Epidermal melanocyte (primary cell): Measurements from ENCODE around the gene COX19.
A peak's percentile ranks its signal among the peaks of the same experiment; 100 is the strongest.

Experiments
- DNase-seq: peaks from one replicate; pipeline ENCODE4 v3.0.0; 2011; ENCODE audit warnings: low spot score; ENCODE audit not compliant: insufficient read length

The COX19 gene

DNA sequence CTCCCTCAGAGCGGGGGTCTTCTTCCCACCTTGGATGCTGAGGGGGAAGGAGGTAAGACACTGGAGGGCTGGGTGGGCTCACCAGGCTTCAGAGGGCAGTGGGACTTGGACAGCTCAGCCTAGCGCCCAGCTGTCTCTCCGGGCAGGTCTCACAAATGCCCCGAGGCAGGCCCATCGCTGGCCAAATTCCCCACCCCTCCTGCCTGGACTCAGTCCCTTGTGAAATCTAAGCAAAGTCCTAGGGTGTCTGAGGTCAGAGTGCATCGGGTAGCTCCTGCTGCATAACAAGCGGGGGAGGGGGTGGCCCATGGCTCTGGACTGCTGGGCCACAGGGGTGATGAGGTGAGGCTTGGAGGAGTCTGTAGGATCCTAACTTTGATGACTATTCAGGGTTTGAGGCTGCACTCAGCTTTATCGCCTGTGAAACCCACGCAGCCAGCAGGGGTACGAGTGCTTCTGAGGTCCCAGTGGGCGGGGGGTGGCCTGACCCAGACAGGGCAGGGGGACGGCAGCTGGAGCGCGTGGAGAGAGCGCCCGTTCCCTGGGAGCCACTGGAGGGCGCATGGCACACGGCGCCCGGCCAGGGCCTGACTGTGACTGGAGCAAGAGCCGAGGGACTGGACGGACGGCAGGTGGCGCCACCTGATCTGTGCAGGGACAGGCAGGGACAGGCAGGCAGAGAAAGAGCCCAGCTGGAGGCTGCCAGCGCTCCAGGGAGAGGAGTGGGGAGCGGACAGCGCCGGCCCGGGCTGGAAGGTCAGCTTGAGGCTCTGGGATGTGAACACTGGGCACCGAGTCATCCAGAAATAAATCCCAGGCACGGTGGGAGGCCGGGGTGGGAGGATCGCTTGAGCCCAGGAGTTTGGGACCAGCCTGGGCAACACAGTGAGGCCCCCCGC lies 17.6 kb upstream of the COX19 start:
- DNase-seq: peak; percentile 71

GRCh38 chr7:991729-992656 lies 16.6 kb upstream of the COX19 start:
- no peak for DNase-seq

DNA sequence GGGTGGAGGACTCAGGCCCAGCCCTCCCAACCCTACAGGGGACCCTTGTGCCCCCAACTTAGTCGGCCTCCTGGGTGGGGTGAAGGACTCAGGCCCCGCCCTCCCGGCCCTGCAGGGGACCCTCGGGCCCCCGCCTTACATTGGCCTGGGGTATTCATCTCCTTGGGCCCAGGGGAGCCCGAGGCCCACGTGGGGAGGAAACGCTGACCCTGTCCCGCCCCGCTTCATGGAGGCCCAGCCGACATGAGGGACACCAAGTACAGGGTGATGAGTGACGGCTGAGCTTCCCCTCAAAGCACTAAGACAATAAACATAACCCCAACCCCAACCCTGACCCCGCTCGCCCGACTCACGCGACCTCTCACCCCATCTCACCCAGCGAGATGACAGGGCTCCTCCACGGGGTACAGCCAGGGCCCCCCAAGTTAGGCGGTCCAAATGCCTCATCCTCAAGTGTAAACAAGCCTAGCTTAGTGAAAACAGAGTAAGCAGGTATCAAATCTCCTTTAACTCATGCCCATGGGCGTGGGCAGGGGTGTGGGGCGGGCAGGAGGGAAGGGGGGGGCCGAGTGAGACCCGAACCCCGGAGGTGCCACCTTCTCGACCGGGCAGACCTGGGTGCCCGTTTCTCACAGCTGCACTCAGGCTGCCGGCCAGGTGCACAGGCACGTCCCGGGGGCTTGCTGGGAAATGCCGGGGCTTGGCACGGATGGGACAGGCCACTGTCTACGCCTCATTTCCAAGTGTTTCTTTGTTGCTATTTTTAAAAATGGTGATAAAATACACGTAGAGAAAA lies 15.8 kb upstream of the COX19 start:
- no peak for DNase-seq

DNA sequence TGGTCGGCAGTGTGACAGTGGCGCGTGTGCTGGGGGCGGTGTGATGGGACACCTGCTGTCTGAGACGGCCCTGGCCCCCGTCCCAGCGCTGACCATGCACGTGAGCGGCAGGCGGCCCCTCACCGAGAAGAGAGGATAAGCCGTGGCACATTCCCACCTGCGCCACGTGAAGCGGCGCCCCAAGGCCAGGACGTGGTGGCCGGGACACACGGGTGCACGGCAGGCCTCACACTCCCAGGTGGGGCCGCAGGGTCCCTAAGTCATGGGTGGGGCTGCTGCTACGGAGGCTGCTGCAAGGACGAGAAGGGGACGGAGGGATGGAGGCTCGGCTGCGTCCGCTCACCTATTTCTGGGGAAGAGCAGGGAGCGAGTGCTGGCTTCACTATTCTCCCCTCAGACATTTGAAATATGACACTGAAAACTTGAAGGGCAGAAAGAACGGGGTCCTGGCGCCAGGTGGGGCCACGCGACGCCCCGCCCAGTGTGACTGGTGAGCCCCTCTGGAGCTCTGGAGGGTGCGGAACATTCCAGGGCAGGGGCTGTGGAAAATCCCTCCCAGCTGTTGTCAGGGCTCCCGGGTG lies 15.1 kb upstream of the COX19 start:
- no peak for DNase-seq

DNA sequence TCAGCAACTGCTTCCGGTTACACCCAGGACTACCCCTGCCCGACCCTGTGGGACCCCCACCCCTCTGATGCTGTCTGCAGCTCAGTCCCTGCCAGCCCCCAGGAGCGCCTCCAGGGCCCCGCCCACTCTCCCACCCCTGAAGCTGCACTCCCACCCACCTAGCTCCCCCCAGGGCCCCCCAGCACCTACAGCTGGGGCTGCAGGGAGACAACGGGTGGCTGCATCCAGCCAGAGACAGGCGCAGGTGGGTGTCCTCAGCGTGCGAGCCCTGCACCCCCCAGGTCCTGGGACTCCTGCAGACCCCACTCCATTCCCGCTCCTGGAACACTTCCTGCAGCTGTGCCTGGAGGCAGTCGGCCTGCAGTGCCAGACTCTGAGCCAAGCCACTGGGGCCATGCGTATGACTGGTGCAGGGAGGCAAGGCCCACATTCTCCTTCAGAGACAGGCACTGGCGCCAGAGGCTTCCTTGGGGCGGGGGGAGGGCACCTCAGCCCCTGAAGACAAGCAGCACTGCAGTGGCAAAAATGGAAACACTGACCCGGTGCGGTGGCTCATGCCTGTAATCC lies 13.7 kb upstream of the COX19 start:
- no peak for DNase-seq

DNA sequence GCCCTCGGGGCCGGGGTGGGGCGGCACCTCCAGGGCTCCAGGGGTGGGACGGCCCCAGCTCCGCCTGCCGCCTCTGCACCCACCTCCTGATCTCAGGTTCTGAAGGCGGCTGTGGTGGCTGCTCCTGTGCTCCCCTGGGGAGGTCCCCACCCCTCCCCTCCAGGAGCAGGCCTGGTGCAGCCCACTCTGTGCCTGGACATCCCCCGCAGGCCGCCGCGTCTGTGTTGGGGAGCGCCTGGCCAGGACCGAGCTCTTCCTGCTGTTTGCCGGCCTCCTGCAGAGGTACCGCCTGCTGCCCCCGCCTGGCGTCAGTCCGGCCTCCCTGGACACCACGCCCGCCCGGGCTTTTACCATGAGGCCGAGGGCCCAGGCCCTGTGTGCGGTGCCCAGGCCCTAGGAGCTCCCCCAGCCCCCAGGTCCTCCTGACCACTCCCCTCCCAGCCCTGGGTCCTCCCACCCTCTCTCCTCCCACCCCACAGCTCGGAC lies 13.1 kb upstream of the COX19 start:
- no peak for DNase-seq

GRCh38 chr7:987909-988308 lies 12.6 kb upstream of the COX19 start:
- no peak for DNase-seq

DNA sequence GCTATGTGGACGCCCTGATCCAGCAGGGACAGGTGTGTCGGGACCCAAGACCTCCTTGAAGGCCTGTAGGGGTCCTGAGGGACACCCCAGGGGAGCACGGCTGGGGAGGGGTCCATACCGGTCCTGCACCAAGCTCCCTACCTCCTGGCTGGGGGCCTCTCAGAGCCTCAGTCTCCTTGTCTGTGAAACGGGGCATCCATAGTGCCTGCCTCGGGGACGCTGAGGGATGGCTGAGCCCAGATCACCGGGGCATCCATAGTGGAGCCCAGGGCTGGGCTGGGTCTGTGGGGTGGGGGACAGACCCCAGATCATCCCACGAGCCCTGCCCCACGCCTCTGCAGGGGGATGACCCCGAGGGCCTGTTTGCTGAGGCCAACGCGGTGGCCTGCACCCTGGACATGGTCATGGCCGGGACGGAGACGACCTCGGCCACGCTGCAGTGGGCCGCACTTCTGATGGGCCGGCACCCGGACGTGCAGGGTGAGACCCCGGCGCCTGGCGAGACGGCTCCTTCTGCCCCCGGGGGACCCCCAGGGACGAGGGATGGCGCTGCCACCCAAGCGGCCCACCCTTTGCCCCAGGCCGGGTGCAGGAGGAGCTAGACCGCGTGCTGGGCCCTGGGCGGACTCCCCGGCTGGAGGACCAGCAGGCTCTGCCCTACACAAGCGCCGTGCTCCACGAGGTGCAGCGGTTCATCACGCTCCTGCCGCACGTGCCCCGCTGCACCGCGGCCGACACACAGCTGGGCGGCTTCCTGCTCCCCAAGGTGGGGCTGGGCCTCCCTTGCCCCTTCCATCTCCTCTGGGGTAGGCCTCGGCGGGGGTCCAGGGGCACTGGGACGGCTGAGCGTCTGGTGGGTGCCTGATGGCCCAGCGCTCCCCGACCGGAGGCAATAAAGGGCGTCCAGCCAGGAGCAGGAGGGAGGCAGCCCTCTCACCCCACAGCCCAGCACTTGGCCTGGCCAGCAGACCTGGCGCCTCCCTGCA lies 11.7 kb upstream of the COX19 start:
- no peak for DNase-seq

GRCh38 chr7:985915-986741 lies 10.8 kb upstream of the COX19 start:
- DNase-seq: no peak

DNA sequence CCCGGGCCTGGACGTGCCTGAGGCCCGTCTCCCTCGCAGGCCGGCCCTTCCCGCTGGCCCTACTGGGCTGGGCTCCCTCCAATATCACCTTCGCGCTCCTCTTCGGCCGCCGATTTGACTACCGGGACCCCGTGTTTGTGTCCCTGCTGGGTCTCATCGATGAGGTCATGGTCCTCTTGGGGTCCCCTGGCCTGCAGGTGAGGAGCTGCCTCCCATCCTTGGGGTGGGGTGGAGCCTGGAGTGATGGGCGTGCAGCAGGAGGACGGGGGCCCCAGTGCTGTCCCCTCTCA lies 9.7 kb upstream of the COX19 start:
- DNase-seq: no peak

DNA sequence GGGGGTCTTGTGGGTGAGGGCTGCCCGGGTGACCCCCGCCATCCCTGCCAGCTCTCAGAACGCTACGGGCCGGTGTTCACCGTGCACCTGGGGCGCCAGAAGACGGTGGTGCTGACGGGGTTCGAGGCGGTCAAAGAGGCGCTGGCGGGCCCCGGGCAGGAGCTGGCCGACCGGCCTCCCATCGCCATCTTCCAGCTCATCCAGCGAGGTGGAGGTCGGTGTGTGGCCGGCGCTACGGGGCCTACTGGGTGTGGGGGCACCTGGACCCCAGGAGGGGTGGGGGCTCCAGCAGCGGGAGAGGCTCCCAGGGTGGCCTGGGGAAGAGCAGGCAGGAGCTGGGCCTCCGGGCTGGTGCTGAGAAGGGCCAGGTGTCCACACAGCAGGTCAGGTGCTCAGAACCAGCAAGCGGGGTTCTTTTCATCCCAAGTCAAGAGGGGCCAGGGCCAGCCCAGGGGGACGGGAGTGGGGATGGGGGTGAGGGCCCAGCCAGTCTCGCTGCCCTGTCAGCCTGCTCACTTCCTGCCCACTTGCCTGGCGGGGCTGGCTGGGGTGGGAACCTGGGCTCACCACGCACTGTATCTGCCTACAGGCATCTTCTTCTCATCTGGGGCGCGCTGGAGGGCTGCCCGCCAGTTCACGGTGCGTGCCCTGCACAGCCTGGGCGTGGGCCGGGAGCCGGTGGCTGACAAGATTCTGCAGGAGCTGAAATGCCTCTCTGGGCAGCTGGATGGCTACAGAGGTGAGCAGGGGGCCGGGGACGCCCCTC lies 9.2 kb upstream of the COX19 start:
- no peak for DNase-seq

DNA sequence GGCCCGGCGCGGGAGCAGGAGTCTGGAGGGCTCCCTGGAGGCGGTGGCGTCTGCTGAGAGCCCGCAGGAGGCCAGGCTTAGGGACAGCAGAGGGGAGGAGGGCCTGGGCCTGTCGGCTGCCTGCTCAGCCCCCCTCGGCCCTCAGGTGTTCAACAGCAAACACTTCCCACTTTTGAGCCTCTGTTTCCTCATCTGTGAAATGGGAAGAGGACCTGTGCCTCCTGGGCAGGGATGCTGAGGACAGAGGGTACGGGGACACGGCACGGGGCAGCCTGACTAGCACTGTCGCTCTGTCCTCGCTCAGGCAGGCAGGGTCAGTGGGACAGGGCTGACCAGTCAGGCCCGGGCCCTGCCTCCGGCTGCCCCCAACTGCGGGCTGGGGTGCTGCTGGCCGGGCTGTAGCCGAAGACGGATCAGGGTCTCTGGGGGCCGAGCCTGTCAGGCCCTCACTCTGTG lies 8.3 kb upstream of the COX19 start:
- no peak for DNase-seq

DNA sequence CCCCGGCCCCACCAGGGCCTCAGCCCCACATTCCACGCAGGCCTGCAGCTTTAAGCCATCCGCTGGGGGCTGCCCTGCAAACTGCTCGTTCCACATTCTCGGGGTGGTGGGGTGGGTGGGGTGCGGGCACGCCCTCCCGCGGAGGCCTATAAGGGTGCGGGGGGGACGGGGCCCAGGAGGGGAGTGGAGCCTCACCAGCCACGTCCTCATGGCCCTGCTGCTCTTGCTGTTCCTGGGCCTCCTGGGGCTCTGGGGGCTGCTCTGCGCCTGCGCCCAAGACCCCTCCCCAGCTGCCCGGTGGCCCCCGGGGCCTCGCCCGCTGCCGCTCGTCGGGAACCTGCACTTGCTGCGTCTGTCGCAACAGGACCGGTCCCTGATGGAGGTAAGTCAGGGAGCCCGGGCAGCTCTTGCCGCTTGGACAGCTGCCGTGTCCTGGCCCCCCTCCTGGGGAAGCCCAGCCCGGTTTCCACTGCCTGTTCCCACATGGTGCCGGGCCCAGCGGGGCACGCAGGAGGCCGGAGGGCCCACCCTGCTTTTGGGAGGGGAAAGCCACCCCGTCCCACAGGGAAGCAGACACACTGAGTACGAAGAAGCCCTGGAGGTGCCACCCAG lies 7.8 kb upstream of the COX19 start, which contains the start of gene CYP2W1:
Gene CYP2W1, plus strand, starts transcription at position 178 of the 612 bp plus-strand sequence. Its CDS starts 31 bp downstream, at position 209.
- DNase-seq: no peak

GRCh38 chr7:982511-983003 lies 7.2 kb upstream of the COX19 start:
- no peak for DNase-seq

DNA sequence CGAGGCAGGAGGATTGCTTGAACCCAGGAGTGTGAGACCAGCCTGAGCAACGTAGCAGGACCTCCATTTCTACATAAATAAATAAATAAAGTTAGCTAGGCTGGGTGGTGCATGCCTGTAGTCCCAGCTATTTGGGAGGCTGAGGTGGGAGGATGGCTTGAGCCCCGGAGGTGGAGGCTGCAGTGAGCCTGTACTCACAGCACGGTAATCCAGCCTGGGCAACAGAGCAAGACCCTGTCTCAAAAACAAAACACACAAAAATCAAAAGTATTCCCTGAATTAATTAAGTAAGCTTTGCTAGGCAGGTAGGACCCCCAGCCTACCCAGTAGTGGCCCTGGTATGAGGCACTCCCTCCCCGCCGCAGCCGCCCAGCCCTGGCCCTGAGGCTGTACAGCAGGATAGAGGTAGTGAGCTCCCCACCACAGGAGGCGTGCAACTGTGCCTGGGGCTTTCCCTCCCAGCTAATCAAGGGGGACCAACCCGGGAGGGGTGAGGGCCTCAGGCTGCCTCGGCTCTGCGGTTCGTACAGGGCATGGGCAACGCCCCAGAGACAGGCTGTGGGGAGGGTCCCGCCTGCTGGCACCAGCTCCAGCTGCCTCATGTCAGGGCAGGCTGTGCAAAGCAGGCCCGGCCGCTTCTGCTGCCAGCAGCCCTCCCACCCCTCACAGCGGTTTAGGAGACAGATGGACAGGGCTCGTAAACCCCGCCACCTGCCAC lies 6.6 kb upstream of the COX19 start:
- DNase-seq: no peak

DNA sequence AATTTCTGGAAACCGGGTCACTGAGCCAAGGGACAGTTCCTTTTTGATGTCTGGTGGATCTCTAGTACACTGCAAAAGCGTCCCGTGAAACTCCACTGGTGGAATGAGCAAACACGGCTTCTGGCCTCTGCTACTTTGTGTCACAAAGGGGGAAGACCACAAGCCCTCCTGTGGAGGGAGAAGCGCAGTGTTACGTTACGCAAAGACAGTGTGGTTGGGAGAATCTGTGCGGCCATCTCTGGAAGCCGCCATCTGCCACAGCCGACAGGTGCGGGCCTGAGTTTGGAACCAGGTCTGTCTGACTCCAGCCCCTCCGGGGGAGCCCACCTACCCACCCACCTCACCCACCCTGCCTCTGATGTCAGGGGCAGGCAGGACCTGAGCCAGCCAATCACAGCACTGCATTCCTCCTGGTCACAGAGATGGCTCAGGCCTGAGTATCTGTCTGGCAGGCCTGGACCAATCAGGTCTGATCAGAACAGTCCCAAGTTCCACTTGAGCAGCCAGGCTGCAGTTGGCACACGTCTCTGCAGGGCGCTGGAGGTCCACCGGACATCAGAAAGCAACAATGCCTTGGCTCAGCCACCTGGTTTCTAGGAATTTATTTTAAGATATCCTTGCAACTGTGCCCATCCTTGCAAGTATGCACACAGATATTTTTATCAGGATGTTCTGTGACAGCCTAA lies 4.7 kb upstream of the COX19 start:
- no peak for DNase-seq
